Measurements from ENCODE around the gene PARD6A. TPM values are rescaled to one million over a fixed set of nuclear protein-coding genes. Genes with fewer than 3 reads are reported as not detected.
A peak's percentile ranks its signal among the peaks of the same experiment; 100 is the strongest.

The PARD6A gene
- total and polyA plus RNA-seq, 2 donors (not counting 3 experiments of a cell fraction or from before 2014, with no cell fraction given): 1.3 to 2.9 TPM

GRCh38 chr16:67658849-67659674 lies 1.7 kb upstream of the PARD6A start:
- peak overlapping the region; percentile 75 for H3K4me2 ChIP-seq (ENCODE audit: insufficient read depth, low read length)
- H3K4me1 ChIP-seq (ENCODE audit: control insufficient read depth, extremely low read depth, insufficient read depth, low read length): peaks cover 9% of the 10 kb centered on the region
- no peak for TF ChIP-seq CTCF (IDR thresholded peaks at IDR 0.05; ENCODE audit: extremely low read depth in 1 of 2, insufficient read depth in 1 of 2, low read depth in 1 of 2, low read length in 2 of 2)
- no peak for TF ChIP-seq JUN (IDR thresholded peaks at IDR 0.05; ENCODE audit: borderline replicate concordance, insufficient read depth, insufficient read length, low read depth)
- TF ChIP-seq POLR2AphosphoS5 (IDR thresholded peaks at IDR 0.05; ENCODE audit: insufficient read depth, low read depth, low read length): no peak
- no peak for TF ChIP-seq FOS (IDR thresholded peaks at IDR 0.05; ENCODE audit: borderline replicate concordance, insufficient read depth, low read length)
- TF ChIP-seq MYC (IDR thresholded peaks at IDR 0.05; ENCODE audit: low read depth, low read length): no peak
- TF ChIP-seq MAX (IDR thresholded peaks at IDR 0.05; ENCODE audit: insufficient read depth, insufficient read length): no peak
- TF ChIP-seq GATA2 (IDR thresholded peaks at IDR 0.05; ENCODE audit: insufficient read depth, insufficient read length, low read depth, low read length): no peak
- no peak for TF ChIP-seq POLR2A (IDR thresholded peaks at IDR 0.05; ENCODE audit: low read depth, low read length)
- no peak for TF ChIP-seq EZH2 (IDR thresholded peaks at IDR 0.05; ENCODE audit: borderline replicate concordance, low read depth, low read length, severe bottlenecking)
- H3K79me2 ChIP-seq (ENCODE audit: control insufficient read depth, insufficient read depth, low read length): no peaks in the 10 kb centered on the region
- dilution Hi-C loops (cut with MboI; ENCODE audit: extremely low pct_ligation_motif_present, low sequenced_read_pairs) (no loop called here), intact Hi-C loops (cut with micrococcal nuclease) (no loop called here)
- no peaks in the 10 kb centered on the region for H3K9me3 ChIP-seq (replicated peaks; ENCODE audit: control insufficient read depth, insufficient read depth, low read length)
- ChIA-PET CTCF (interaction anchor here (0.6 to 2.3 kb wide), 6 partner anchors 11 to 144 kb away, joined by 3 to 11 read pairs (median 4); partner anchors contain the start of gene CARMIL2), POLR2A (interaction anchor here (1.5 kb wide), 1 partner anchor 138 kb away, joined by 3 read pairs; no protein-coding TSS in a partner anchor)
- no peaks in the 10 kb centered on the region for H3K9me1 ChIP-seq (replicated peaks; ENCODE audit: control insufficient read depth, extremely low read depth, insufficient read depth, low read length)
- no peak overlapping the region for H3K27ac ChIP-seq (ENCODE audit: insufficient read depth, low read depth, low read length)
- H4K20me1 ChIP-seq (replicated peaks; ENCODE audit: control insufficient read depth, extremely low read depth, insufficient read depth, low read length): no peaks in the 10 kb centered on the region
- peak overlapping the region; percentile 32 to 70 (median 64) for H3K4me3 ChIP-seq (replicated peaks in 1 of 3; ENCODE audit: insufficient read depth in 1 of 3, low read depth in 1 of 3, low read length in 3 of 3)
- peaks cover 0 to 6% of the 10 kb centered on the region in 2 experiments for H3K36me3 ChIP-seq (ENCODE audit: control insufficient read depth in 2 of 2, extremely low read depth in 1 of 2, insufficient read depth in 2 of 2, low read length in 2 of 2)
- H3K27me3 ChIP-seq (ENCODE audit: control insufficient read depth in 2 of 2, insufficient read depth in 2 of 2, low read length in 2 of 2): peaks cover 5% of the 10 kb centered on the region in 2 experiments
- no peak for DNase-seq (ENCODE audit: low read depth, low spot score)
- FAIRE-seq: no peak
- peak overlapping the region; percentile 51 for H3K9ac ChIP-seq (replicated peaks; ENCODE audit: extremely low read depth, insufficient read depth, low read length)
- TSS peak; percentile 25 for BruUV-seq (replicated peaks)
- H2AFZ ChIP-seq (ENCODE audit: low read depth, low read length): no peak overlapping the region
